ENCODE measurements around the gene CCDC182.

DNA sequence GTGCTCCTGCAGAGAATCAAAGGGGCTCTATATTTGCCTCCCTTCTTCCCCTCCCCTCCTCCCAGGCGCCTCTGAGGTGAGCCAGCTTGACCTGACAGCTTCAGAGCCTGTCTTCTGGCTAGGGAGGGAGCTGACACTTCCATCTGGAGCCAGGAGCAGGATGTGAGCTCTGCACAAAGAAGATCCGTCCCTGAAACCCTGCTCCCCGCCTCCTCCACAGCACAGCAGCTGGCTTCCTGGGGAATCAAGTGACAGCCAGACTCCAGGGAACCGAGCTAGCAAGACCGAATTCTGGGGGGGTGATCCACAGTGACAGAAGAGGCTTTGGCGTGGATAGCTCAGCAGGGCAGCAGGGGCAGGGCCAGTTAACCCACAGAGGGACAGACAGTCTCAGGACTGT is 37.2 kb downstream of the CCDC182 start:
- TF ChIP-seq, protein P1, sequence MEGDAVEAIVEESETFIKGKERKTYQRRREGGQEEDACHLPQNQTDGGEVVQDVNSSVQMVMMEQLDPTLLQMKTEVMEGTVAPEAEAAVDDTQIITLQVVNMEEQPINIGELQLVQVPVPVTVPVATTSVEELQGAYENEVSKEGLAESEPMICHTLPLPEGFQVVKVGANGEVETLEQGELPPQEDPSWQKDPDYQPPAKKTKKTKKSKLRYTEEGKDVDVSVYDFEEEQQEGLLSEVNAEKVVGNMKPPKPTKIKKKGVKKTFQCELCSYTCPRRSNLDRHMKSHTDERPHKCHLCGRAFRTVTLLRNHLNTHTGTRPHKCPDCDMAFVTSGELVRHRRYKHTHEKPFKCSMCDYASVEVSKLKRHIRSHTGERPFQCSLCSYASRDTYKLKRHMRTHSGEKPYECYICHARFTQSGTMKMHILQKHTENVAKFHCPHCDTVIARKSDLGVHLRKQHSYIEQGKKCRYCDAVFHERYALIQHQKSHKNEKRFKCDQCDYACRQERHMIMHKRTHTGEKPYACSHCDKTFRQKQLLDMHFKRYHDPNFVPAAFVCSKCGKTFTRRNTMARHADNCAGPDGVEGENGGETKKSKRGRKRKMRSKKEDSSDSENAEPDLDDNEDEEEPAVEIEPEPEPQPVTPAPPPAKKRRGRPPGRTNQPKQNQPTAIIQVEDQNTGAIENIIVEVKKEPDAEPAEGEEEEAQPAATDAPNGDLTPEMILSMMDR (IDR thresholded peaks at IDR 0.05): no peak
- TF ChIP-seq POLR2AphosphoS5 (IDR thresholded peaks at IDR 0.05): no peak

Data from transverse colon (tissue), 4 donors.